NCI-H774 (cell line): ENCODE data around the gene GLI1.
A peak's percentile ranks its signal among the peaks of the same experiment; 100 is the strongest.

Source experiments
- DNase-seq: peaks from one replicate; lab custom pipeline; 2025; lab: John Stamatoyannopoulos, UW

The GLI1 gene

DNA sequence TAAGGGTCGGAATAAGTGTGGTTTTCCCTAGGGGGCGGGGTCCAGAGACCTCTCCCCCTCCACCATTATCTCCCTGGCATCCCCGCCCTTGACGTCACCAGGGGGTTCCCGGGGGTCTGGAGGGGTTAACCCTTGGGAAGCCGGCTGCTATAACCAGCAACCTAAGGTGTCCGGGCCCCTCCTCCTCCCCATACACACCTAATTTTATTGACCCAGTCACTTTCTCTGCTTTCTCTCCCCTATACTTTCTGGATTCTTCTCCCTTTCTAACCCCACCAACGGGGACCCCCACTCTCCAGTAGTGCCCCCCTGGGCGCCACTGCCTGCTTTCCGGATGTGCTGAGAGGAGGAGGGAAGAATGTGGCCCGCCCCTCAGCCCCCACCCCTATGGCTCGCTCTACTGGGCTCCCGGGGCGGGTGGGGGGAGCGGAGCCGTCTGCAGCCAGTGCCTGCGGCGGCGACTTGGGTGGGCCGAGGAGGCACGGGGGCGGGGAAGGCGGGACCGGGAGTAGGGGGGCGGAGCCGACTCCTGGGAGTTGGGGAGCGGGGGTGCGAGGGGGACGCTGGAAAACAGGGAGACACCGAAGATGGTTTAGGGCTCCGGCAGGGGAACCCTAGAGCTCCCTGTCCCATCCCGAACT is 1.8 kb downstream of the GLI1 start:
- no peak for DNase-seq

DNA sequence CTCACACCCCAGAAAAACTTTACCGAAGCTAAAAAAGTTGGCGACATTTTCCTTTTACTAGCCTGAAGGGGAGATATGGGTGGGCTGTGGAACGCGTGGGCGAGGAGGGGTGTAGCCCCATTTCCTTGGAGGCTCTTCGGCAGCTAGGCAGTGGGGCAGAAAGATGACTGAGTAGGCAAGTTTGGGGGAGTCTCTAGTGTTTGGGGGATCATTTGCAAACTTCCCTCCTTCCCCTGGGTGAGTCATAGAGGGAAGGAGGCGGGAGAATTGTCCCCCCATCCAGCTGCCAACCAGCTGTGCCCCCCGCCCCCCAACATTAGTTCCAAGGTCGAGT is 2.3 kb downstream of the GLI1 start:
- no peak for DNase-seq

DNA sequence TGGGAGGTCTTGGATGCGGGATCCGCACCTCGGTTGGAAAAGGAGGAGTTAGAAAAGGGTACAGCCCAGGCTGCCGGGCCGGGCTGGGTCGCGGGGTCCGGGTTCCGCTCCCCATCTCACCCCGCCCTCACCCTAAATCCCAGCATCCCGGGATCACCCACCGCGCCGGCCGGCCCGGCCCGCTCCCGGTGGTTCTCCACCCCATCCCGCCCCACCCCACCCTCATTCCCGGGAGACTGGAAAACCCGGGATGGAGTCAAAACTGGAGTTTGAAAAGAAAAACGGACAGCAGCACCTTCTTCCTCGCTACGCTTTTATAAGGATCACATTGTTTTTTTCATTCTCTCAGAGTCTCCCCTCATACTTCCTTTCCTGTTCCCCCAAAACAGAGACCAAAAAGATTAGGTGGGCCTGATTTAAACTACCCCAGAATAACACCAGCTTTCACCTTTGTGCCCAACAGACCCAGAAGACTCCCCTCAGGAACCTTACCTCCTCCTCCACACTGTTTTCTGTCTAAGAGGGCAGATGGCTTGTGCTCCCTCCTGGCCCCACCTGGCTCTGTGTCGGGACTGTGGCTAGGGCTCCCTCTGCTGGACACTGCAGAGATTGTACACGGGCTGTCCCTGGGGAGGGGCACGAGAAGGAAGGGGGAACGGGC is 2.8 kb downstream of the GLI1 start:
- DNase-seq, result peak; percentile 89

GRCh38 chr12:57462912-57463253 is 3.3 kb downstream of the GLI1 start:
- DNase-seq, result no peak

GRCh38 chr12:57464569-57464968 is 5.0 kb downstream of the GLI1 start:
- DNase-seq, result no peak

DNA sequence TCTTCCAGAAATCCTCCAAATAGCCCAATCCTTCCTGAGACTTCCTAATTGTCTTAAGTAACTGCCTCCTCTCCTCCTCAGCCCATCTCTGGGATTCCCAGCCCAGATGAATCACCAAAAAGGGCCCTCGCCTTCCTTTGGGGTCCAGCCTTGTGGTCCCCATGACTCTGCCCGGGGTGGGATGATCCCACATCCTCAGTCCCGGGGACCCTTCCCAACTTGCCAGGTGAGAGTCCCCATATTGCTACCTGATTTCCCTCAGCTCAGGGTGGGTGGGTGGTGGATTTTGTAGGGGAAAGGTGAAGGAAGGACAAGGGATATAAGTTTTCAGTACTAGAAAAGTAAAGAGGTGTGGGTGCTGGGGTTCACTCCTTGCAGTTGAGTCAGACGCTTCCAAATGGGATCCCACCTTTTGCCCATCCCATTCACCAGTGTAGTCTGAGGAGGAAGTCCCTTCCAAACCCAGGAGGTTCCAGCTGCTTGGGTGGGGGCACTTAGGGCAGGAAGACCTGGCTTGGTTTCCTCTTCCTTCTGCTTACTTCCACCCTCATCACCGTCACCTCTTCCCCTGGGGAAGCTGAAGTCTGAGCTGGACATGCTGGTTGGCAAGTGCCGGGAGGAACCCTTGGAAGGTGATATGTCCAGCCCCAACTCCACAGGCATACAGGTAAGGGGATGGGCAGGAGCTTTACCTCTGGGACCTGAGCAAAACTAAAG is 5.6 kb downstream of the GLI1 start:
- no peak for DNase-seq

- no peak for DNase-seq
These were observed 6.3 kb downstream of the GLI1 start for GRCh38 chr12:57465747-57466505.

- no peak for DNase-seq
These were observed 7.8 kb downstream of the GLI1 start for GRCh38 chr12:57467212-57467874.

GRCh38 chr12:57467915-57468314 is 8.3 kb downstream of the GLI1 start:
- DNase-seq, result no peak

DNA sequence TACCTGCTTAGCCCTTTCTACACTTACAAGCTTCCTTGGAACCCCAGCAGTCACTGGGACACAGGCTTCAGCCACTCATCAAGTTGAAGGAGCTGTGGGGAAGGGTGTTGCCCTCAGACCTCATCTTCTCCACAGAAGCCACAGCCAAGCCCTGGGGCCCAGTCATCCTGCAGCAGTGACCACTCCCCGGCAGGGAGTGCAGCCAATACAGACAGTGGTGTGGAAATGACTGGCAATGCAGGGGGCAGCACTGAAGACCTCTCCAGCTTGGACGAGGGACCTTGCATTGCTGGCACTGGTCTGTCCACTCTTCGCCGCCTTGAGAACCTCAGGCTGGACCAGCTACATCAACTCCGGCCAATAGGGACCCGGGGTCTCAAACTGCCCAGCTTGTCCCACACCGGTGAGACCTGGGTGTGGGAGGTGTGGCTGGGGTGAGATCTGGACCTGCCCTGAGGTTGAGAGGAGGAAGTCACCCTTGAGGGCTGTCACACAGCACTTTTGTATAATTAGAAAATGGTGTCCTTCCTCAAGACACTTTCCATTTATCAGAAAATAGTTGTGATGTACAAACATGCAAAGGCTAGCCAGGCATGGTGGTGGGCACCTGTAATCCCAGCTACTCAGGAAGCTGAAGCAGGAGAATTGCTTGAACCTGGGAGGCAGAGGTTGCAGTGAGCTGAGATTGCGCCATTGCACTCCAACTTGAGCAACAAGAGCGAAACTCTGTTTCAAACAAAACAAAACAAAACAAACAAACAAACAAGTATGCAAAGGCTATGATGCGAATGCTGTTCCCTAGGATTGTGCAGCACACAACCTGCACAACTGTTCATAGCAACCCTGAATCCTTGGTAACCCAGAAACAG is 9.9 kb downstream of the GLI1 start:
- DNase-seq, result no peak

- DNase-seq, result no peak
These were observed 10.8 kb downstream of the GLI1 start for GRCh38 chr12:57470286-57470969.

- no peak for DNase-seq
These were observed 11.5 kb downstream of the GLI1 start for GRCh38 chr12:57470970-57471656.

DNA sequence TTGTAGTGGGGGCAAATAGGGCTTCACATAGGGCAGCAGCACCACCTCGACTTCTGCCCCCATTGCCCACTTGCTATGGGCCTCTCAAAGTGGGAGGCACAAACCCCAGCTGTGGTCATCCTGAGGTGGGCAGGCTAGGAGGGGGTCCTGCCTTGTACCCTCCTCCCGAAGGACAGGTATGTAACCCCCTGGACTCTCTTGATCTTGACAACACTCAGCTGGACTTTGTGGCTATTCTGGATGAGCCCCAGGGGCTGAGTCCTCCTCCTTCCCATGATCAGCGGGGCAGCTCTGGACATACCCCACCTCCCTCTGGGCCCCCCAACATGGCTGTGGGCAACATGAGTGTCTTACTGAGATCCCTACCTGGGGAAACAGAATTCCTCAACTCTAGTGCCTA is 12.1 kb downstream of the GLI1 start:
- no peak for DNase-seq

- DNase-seq, result no peak
These were observed 12.8 kb downstream of the GLI1 start for GRCh38 chr12:57472391-57472790.

GRCh38 chr12:57473392-57473791 is 13.8 kb downstream of the GLI1 start:
- DNase-seq, result no peak

DNA sequence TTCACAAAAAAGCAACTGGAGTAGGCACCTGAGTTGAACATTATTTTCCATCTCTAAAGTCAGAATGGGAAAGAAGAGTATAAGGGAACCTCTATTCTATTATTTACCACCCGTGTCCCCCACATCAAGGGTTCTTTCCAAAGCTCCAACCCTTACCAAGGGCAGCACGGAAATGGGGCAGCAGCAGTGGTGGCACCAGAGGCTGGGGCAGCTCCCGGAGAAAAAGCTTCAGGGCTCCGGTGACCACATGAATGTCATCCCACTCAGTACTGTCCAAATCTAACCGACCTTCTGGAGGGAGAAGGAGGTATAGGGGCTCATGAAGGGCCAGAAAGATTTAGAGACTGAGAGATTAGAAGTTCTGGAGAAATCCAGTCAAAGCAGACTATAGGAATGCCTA is 14.3 kb downstream of the GLI1 start:
- DNase-seq, result no peak

- no peak for DNase-seq
These were observed 14.8 kb downstream of the GLI1 start for GRCh38 chr12:57474430-57474829.

DNA sequence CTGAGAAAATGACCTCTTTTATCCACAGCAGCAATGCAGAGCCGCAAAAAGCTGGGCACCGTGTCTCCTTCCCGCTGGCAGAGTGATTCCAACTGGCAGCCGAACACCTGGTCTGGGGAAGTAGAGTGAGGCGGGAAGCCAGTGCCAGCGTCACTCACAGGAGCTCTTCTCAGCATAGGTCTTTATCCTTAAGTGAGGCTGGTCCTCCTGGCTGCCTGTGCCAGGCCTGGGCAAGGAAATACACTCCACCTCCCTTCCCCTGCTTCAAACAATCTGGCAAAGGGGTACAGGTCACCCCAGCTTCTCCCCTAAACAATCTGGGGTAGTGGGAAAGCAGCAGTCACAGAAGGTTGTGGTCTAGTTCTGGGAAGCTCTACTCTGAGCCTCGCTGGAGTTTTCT is 15.3 kb downstream of the GLI1 start:
- no peak for DNase-seq

DNA sequence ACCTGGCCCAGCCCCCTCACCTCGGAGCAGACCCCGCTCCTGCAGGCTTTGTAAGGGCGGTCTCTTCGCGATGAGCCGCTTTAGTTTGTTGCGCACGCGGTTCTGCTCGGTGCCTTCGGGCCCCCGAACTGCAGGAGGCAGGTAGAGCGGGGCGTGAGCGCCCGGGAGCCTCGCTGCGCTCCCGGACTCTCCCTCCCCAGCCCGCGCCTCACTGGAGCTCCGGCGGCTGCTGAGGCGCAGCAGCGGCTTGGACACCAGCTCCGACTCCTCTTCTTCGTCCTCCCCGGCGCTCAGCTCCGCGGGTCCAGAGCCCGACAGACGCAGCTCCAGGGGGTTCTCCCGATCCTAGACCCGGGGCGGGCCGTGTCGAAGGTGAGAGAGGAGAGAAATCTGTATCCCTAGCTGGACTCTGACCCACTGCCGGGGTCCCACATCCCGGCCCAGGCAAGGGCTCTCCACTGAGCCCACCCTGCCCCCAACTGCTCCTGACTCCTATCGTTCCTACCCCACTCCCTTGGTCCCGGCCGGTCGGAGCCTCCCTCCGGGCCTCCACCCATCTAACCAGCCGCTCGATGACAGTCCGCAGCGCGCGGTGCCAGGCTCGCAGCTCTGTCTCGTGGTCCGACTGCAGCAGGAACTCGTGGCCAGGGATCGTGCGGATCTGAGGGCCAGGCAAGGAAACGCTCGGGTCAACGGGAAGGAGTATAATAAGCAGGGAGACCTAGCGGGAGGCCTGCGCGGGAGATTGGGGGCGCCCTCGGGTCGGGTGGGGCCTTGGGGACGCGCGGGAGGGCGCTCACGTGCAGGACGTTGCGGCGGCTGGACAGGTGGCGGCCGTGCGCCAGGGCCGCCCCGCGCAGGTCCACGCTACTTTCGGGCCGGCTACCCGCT is 15.9 kb downstream of the GLI1 start:
- no peak for DNase-seq
